DMS153 treated with DMSO at 0.1 percent for 48 hours (cell line): Measurements from ENCODE around the gene ARMH1.
"Not testable (repeated sequence)": the region's sequence is repeated elsewhere in the genome, so short reads cannot be mapped to it uniquely, and the experiment has no call there.

Source experiments
- DNase-seq: peaks from one replicate; lab custom pipeline; 2025; ENCODE audit not compliant: unreplicated experiment; lab: John Stamatoyannopoulos, UW

Gene ARMH1

GRCh38 chr1:44693900-44694299 is 19.4 kb downstream of the ARMH1 start:
- DNase-seq: no peak

- DNase-seq: no peak
Observed at GRCh38 chr1:44694863-44695478, 20.5 kb downstream of the ARMH1 start.

GRCh38 chr1:44695671-44696070 is 21.2 kb downstream of the ARMH1 start:
- DNase-seq: no peak

- no peak for DNase-seq
Observed at GRCh38 chr1:44696101-44696500, 21.6 kb downstream of the ARMH1 start.

- DNase-seq: no peak
Observed at GRCh38 chr1:44696789-44697345, 22.4 kb downstream of the ARMH1 start.

- DNase-seq: no peak
Observed at GRCh38 chr1:44698138-44698537, 23.6 kb downstream of the ARMH1 start.

GRCh38 chr1:44699375-44699774 is 24.9 kb downstream of the ARMH1 start:
- DNase-seq: not testable (repeated sequence)

GRCh38 chr1:44700573-44700972 is 26.1 kb downstream of the ARMH1 start:
- no peak for DNase-seq

GRCh38 chr1:44701141-44701573 is 26.6 kb downstream of the ARMH1 start:
- DNase-seq: no peak

- no peak for DNase-seq
Observed at GRCh38 chr1:44705470-44705869, 31.0 kb downstream of the ARMH1 start.

GRCh38 chr1:44705938-44706337 is 31.4 kb downstream of the ARMH1 start:
- DNase-seq: no peak

- DNase-seq: no peak
Observed at GRCh38 chr1:44707112-44707881, 32.8 kb downstream of the ARMH1 start.

GRCh38 chr1:44707959-44708831 is 33.7 kb downstream of the ARMH1 start:
- DNase-seq: peak; percentile 62

- DNase-seq: peak; percentile 32
Observed at GRCh38 chr1:44713321-44713781, 38.8 kb downstream of the ARMH1 start.

GRCh38 chr1:44714532-44714931 is 40.0 kb downstream of the ARMH1 start:
- no peak for DNase-seq

- DNase-seq: peak; percentile 90
Observed at GRCh38 chr1:44714944-44715571, 40.5 kb downstream of the ARMH1 start.

- no peak for DNase-seq
Observed at GRCh38 chr1:44717156-44717555, 42.6 kb downstream of the ARMH1 start.

GRCh38 chr1:44717653-44718052 is 43.1 kb downstream of the ARMH1 start:
- no peak for DNase-seq

GRCh38 chr1:44718091-44718490 is 43.6 kb downstream of the ARMH1 start:
- DNase-seq: no peak

- DNase-seq: no peak
Observed at GRCh38 chr1:44719318-44719717, 44.8 kb downstream of the ARMH1 start.

- DNase-seq: no peak
Observed at GRCh38 chr1:44720281-44720680, 45.8 kb downstream of the ARMH1 start.
